Stimulated activated CD8-positive, alpha-beta memory T cell treated with anti-CD3 and anti-CD28 coated beads, Interleukin-2, amount 100 ng/mL, for 1 hour (primary cell): ENCODE results near the gene RNF112.

ENCODE experiments used
- DNase-seq, 2 donors: peaks; one replicate each; pipeline ENCODE4 v3.0.0-alpha.2; 2020; ENCODE audit warnings: low read depth in 2 of 2

The RNF112 gene

GRCh38 chr17:19410875-19411620 is at the start of gene RNF112:
RNF112 (plus strand) TSS chr17:19411232; CDS start chr17:19411409, 177 bp downstream.
- DNase-seq, result no peak

- DNase-seq, result no peak
Observed at GRCh38 chr17:19361326-19361725, 49.7 kb upstream of the RNF112 start.

GRCh38 chr17:19361944-19362276 is 49.1 kb upstream of the RNF112 start:
- no peak for DNase-seq

GRCh38 chr17:19362277-19363113 is 48.5 kb upstream of the RNF112 start, which contains the start of gene B9D1:
B9D1 (minus strand) TSS chr17:19362723; CDS start chr17:19362569, 154 bp downstream.
- peak; percentile 89 to 91 for DNase-seq

GRCh38 chr17:19363114-19363438 is 48.0 kb upstream of the RNF112 start:
- DNase-seq, result no peak

GRCh38 chr17:19363460-19364035 is 47.5 kb upstream of the RNF112 start:
- no peak for DNase-seq

- DNase-seq, result no peak
Observed at GRCh38 chr17:19364699-19365498, 46.1 kb upstream of the RNF112 start.

- no peak for DNase-seq
Observed at GRCh38 chr17:19365499-19365817, 45.6 kb upstream of the RNF112 start.

GRCh38 chr17:19365833-19366636 is 45.0 kb upstream of the RNF112 start:
- DNase-seq, result no peak

- DNase-seq, result no peak
Observed at GRCh38 chr17:19366637-19366972, 44.4 kb upstream of the RNF112 start.

- DNase-seq, result no peak
Observed at GRCh38 chr17:19368229-19368628, 42.8 kb upstream of the RNF112 start.

- no peak for DNase-seq
Observed at GRCh38 chr17:19369107-19369778, 41.8 kb upstream of the RNF112 start.

- no peak for DNase-seq
Observed at GRCh38 chr17:19369846-19370492, 41.1 kb upstream of the RNF112 start.

- DNase-seq, result no peak
Observed at GRCh38 chr17:19370493-19370960, 40.5 kb upstream of the RNF112 start.

GRCh38 chr17:19371259-19372010 is 39.6 kb upstream of the RNF112 start:
- DNase-seq, result no peak

GRCh38 chr17:19372011-19372370 is 39.0 kb upstream of the RNF112 start:
- no peak for DNase-seq

GRCh38 chr17:19372439-19372838 is 38.6 kb upstream of the RNF112 start:
- DNase-seq, result no peak

- no peak for DNase-seq
Observed at GRCh38 chr17:19372866-19373504, 38.0 kb upstream of the RNF112 start.

- DNase-seq, result no peak
Observed at GRCh38 chr17:19374136-19374535, 36.9 kb upstream of the RNF112 start.
